GM12874 (cell line): Measurements from ENCODE around the gene STC2.

Experiments
- CTCF ChIP-seq: IDR thresholded peaks from 2 replicates; pipeline ENCODE4 v1.5.1; 2011; ENCODE audit warnings: low read depth, mild to moderate bottlenecking, control low read depth, low read length, moderate library complexity; ENCODE audit not compliant: insufficient read depth

The STC2 gene

GRCh38 chr5:173326501-173326960 lies 1.7 kb downstream of the STC2 start:
- TF ChIP-seq CTCF, result no peak

- TF ChIP-seq CTCF, result no peak
Measured at GRCh38 chr5:173325091-173325698, 3.0 kb downstream of the STC2 start.

GRCh38 chr5:173324115-173325001 lies 3.9 kb downstream of the STC2 start:
- TF ChIP-seq CTCF, result no peak

GRCh38 chr5:173323799-173324114 lies 4.5 kb downstream of the STC2 start:
- no peak for TF ChIP-seq CTCF

GRCh38 chr5:173323106-173323798 lies 5.0 kb downstream of the STC2 start:
- TF ChIP-seq CTCF, result no peak

- TF ChIP-seq CTCF, result no peak
Measured at GRCh38 chr5:173321886-173322285, 6.3 kb downstream of the STC2 start.

- no peak for TF ChIP-seq CTCF
Measured at GRCh38 chr5:173320259-173320658, 8.0 kb downstream of the STC2 start.
